Suppressor macrophage (primary cell): ENCODE measurements around the gene LRP3.
"Not testable (repeated sequence)": the region's sequence is repeated elsewhere in the genome, so short reads cannot be mapped to it uniquely, and the experiment has no call there.

Experiments used
- DNase-seq, 4 experiments: peaks; one replicate each; pipeline ENCODE4 v3.0.0-alpha.2; 2020 to 2022

Gene LRP3

GRCh38 chr19:33217881-33218280, 23.8 kb downstream of the LRP3 start:
- no peak for DNase-seq

DNA sequence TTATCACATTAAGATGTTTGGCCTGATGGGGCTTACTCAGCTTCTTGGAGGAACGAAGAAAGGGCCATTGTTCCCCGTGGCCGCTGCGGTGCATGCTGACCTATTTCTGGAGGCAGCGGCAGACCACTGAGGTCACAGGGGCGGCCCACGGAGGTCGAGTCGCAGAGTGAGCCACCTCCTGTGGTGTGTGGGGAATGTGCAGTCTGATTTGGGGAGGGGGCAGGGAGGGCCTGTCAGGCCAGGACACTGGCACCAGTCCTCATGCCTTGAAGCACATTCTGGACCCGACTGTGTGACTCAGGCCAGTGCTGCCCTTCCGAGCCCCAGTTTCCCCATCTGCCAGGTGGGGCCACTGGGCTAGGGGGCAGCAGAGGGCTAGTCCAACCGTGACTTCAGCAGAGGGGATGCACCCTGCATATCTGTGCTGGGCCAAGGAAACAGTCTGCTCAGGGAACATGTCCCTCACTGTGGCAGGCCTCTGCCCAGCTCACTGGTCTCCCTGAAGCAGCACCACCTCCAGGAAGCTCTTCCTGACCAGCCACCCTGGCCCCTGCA, 25.2 kb downstream of the LRP3 start:
- no peak for DNase-seq

DNA sequence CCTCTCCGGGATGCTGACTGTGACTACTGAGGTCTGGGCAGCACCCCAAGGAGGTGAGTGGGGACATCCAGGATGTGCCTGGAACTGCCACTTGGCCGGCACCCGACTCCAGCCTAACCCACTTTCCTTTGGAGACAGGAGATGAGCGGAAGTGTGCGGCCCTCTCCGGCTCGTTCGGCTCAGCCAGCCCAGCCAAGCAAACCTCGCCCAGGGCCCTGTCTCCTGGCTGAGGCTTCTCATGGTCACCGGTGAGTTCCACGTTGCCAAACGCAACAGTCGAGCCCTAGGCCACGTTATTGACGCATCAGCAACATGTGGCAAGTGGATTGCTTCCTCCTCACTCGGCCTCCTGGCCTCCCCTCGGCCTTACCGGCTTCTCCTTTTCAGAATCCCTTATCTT, 26.0 kb downstream of the LRP3 start:
- DNase-seq: no peak

- DNase-seq: no peak
These were observed 26.6 kb downstream of the LRP3 start for GRCh38 chr19:33220735-33221134.

- DNase-seq: no peak
These were observed 27.5 kb downstream of the LRP3 start for GRCh38 chr19:33221638-33222037.

- not testable (repeated sequence) for DNase-seq
These were observed 28.1 kb downstream of the LRP3 start for GRCh38 chr19:33222255-33222654.

DNA sequence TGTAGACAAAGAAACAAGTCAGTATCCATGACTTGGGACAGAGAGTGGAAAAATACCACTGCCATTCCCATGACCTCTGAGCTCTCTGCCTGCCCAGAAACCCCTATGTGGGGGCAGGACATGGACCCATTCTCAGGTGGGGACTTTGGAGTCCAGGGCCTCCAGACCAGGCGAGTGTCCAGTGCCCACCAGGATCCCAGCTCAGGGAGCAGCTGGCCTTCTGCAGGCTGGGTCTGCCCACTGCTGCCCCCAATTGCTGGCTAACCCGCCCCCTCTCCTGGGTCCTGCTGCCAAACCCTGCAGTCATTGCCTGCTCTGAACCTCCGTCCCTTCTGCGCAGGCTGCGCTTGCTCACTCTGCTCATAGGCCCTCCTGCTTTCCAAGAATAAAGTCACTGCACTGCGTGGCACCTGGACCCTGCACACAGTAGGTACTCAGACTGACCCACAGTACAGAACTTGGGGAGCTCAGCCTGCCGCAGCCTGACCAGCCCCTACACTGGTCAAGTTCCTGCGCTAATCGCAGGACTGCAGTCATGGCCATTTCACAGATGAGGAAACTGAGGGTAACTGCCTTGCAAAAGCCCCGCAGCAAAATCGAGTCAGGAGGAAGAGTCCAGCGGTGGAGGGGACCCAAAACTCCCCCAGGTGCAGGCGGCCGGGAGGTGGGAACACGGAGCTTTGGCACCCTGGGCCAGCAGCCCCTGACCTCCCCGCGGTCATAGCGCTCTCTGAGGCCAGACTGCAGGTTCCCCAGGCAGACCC, 30.7 kb downstream of the LRP3 start:
- DNase-seq: no peak

DNA sequence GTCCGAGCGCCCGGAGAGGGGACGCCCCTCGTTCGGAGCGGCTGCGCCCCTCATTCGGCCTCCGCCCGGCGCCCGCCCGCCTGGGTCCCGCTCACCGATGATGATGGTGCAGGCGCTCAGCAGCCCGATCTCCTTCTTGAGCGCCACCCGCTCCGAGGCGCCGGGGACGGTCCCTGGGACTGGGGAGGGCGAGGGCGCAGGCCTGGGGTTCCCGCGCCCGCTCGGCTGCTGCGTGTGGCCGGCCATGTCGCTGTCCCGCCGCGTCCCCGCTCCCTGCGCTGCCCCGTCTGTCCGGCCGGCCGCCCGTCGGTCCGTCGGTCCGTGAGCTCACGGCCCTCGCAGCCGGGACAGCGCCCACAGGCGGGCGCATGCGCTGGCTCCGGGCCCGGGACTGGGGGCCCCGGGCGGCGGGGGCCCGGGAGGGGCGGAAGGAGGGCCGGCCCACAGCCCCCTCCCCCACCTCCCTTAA, 31.4 kb downstream of the LRP3 start, which contains the start of gene SLC7A10:
TSS of gene SLC7A10 (minus strand) at position 393 of the 469 bp plus-strand sequence. CDS start at position 246, 147 bp downstream.
- DNase-seq: peak in 2 of 4 experiments; percentile 36 to 43

DNA sequence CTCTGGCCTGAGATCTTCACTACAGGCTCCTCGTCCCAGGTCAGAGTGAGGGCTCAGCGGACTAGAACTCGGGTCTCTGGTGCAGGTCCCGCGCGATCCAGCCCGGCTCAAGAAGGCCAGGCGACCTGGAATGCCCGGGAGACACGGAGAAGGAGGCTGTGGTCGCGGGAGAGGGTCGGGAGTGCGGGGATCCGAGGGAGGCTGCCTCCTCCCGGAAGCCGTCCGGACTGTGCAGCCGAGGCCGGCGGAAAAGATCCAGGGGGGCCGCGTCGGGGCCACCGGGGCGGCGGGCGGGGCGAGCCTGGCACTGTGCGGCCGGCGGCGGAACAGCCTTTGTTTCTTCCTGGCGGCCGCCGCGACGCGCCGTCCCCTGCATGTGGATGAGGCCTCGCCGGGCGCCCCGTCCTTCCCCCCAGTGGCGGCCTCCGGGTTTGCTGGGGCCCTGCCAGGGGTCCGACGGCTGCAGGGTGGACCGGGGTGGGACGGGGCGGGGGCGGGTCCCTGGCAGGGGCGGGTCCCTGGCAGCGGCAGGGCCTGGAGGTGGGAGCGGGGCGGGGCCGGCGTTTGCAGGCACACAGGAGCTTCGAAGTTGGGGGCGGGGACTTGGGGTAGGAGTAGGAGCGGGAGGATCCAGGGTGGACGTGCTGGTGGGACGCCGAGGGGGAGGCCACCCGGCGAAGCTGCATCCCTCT, 32.6 kb downstream of the LRP3 start:
- peak; percentile 21 to 69 (median 44) for DNase-seq

GRCh38 chr19:33227242-33227650, 33.1 kb downstream of the LRP3 start:
- no peak for DNase-seq

- DNase-seq: no peak
These were observed 33.9 kb downstream of the LRP3 start for GRCh38 chr19:33227870-33228599.

DNA sequence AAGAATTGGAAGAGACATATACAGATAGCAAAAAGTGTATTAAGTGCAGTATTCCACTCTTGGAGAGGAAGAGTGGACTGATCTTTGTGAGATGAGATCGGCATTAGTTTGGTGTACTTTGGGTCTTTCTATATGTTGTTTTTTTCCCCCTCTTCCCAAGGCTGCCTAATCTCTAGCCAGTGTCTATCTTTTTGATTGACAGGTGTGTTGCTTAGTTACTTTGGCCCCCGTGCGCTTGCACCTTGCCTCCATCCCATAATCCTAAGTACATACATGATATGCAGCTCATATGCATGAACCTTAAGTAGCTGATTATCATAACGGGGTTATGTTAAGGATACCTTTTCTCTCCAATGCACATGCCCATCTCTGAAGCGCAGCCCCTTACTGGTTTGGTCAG, 35.8 kb downstream of the LRP3 start:
- DNase-seq: no peak

DNA sequence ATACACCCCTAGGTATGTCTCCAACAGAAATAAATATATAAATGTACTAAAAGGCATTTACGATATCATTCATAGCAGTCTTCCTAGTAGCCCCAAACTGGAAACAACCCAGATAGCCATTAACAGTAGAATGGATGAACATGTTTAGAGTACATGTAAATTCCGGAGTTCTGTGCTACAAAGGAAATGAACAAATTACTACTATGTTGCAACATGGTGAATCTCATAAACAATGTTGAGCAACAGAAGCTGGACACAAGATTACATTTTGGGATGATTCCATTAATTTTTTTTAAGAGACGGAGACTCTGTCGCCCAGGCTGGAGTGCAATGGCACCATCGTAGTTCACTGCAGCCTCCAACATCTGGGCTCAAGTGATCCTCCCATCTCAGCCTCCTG, 37.4 kb downstream of the LRP3 start:
- DNase-seq: peak in 3 of 4 experiments; percentile 36 to 69 (median 65)

DNA sequence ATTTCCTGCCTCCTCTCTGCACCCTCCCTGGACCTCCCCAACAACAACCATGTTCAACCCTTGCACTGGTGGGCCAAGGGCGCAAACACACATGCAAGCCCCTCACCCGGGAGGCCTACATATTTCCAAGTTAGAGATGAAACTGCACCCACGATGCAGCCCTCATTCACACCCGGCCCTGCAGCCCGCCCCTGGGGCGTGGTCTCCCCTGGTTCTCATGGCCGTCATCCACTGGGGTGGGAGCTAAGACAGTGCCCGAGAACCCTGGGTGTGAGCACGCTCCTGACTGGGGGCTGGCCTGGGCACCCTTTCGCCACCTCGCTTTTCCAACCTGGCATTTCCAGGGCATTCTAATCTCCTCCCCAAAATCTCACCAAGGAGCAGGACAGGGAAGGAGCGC, 38.5 kb downstream of the LRP3 start:
- DNase-seq: no peak

DNA sequence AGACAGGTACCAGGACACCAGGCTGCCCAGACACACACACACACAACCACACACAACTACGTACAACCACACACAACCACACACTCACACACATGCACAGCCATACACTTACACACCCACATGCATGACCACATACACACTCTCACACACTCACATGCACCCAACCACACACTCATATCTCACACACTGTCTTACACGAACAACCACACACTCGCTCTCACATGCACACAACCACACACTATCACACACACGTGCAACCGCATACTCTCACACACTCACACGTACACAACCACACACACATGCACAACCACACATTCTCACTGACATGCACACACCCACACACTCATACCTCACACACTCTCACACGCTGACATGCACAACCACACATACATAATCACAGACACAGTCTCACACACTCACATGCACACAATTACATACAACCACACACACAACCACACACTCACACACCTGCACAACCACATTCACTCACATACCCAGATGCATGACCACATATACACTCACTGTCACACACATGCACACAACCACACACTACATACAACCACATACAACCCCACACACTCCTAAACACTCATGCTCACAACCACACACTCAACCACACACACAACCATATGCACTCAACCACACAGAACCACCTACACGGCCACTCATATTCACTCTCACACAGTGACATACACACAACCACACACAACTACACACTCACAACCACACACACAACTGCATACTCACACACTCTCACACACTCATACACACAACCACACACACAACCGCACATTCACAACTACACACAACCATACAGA, 39.1 kb downstream of the LRP3 start:
- no peak for DNase-seq

- no peak for DNase-seq
These were observed 40.0 kb downstream of the LRP3 start for GRCh38 chr19:33234092-33234491.

DNA sequence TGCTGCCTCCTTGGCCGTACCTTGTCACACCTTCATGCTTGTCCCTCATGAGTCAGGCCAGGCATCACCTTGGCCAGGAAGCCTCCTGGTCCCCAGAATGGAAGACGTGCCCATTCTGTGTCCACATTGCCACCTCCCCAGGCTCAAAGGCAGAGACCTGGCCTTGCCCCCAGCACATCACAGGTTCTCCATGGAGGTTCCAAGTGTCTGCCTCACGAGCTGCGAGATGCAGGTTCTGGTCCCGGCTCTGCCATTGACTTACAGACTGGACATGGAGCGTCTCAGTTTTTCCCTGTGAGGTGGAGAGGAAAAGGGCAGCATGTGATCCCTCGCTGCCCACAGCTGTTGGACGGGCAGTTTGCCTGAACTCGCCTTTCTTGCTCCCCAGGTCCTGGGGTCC, 40.6 kb downstream of the LRP3 start:
- DNase-seq: no peak

DNA sequence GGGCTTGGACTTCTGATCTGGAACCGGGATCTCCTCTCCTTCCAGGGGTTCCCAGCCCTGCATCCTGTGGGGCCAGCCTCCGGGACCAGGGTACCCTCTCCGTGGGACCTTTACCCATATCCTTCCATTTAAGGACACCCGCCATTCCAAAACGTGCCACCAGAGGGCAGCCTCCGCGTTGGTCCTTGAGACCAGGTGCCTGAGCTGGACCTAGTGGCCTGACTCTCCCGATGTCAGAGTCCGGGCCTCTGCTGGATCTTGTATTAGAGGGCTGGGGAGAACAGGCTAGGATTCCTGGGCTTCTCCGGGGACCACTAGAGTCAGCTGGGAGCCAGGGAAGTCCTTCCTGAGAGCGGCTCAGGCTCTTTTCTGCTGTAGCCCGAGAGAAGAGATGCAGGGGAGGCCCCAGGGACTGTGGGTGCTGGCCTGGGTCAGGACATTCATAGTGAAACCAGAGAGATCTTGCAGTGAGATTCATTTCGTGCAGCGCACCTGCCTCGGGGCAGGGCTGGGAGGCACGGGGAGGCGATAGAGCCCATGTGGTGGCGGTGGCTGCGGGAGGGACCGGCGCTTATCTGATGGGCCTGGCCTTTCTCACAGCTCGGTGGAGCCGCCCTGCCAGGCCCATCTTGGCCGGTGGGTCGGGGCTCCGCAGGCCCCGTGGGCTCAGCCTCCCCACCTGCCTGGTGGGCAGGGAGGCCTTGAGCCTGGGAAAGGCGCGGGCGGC, 41.3 kb downstream of the LRP3 start:
- DNase-seq: peak; percentile 83 to 94 (median 92)

GRCh38 chr19:33235996-33236350, 41.8 kb downstream of the LRP3 start:
- no peak for DNase-seq

- no peak for DNase-seq
These were observed 42.7 kb downstream of the LRP3 start for GRCh38 chr19:33236696-33237390.
